Measurements from ENCODE around the gene OR8G1. TPM values are rescaled to one million over a fixed set of nuclear protein-coding genes. Genes with fewer than 3 reads are reported as not detected.

OR8G1 gene
- total RNA-seq: not detected

- Mint-ChIP-seq H3K4me1 (ENCODE audit: low read depth) (no peaks in the 10 kb centered on the region), H3K27me3 (ENCODE audit: low read depth) (no peaks in the 10 kb centered on the region), H3K27ac (no peak within 1 kb of the TSS), H3K36me3 (ENCODE audit: low read depth) (no peaks in the 10 kb centered on the region), H3K9me3 (ENCODE audit: insufficient read depth) (no peaks in the 10 kb centered on the region), H3K4me3 (no peak within 1 kb of the TSS)
- DNase-seq (no peak), ATAC-seq (no peak)
- ChIA-PET CTCF (no interaction called here), POLR2A (no interaction called here)
Observed at GRCh38 chr11:124240621-124241397, at the start of gene OR8G1. Gene OR8G1, plus strand, starts transcription at chr11:124241095. Its CDS starts 8,581 bp downstream, at chr11:124249676.

- Mint-ChIP-seq H3K4me3 (no peak overlapping the region), H3K27me3 (ENCODE audit: low read depth) (peaks cover 13% of the 10 kb centered on the region), H3K27ac (no peak overlapping the region), H3K9me3 (ENCODE audit: insufficient read depth) (no peaks in the 10 kb centered on the region), H3K4me1 (ENCODE audit: low read depth) (no peaks in the 10 kb centered on the region), H3K36me3 (ENCODE audit: low read depth) (no peaks in the 10 kb centered on the region)
- no peak for ATAC-seq
- no peak for DNase-seq
- ChIA-PET POLR2A (interaction anchor here (0.6 kb wide), 1 partner anchor 140 kb away, joined by 3 read pairs; no protein-coding TSS in a partner anchor), CTCF (interaction anchor here (1.2 to 4.3 kb wide), 5 partner anchors 21 to 124 kb away, joined by 3 to 63 read pairs (median 11); partner anchors contain the start of gene VWA5A)
Observed at GRCh38 chr11:124193221-124194010, 47.5 kb upstream of the OR8G1 start.

GRCh38 chr11:124194293-124195188, 46.4 kb upstream of the OR8G1 start:
- ChIA-PET POLR2A (no interaction called here), CTCF (interaction anchor here (0.7 to 4.3 kb wide), 12 partner anchors 15 to 130 kb away, joined by 3 to 63 read pairs (median 4); partner anchors contain the start of gene VWA5A)
- Mint-ChIP-seq H3K4me3 (no peak overlapping the region), H3K9me3 (ENCODE audit: insufficient read depth) (no peaks in the 10 kb centered on the region), H3K4me1 (ENCODE audit: low read depth) (no peaks in the 10 kb centered on the region), H3K27ac (no peak overlapping the region), H3K36me3 (ENCODE audit: low read depth) (no peaks in the 10 kb centered on the region), H3K27me3 (ENCODE audit: low read depth) (peaks cover 13% of the 10 kb centered on the region)
- no peak for DNase-seq
- no peak for ATAC-seq

GRCh38 chr11:124195189-124195734, 45.6 kb upstream of the OR8G1 start:
- H3K4me1 Mint-ChIP-seq (ENCODE audit: low read depth): no peaks in the 10 kb centered on the region
- CTCF ChIA-PET: interaction anchor here (0.8 to 4.3 kb wide), 10 partner anchors 16 to 129 kb away, joined by 3 to 63 read pairs (median 4); partner anchors contain the start of gene VWA5A
- no peak overlapping the region for H3K27ac Mint-ChIP-seq
- no peaks in the 10 kb centered on the region for H3K36me3 Mint-ChIP-seq (ENCODE audit: low read depth)
- DNase-seq: peak; percentile 63
- peak; percentile 88 for ATAC-seq
- no peak overlapping the region for H3K4me3 Mint-ChIP-seq
- H3K27me3 Mint-ChIP-seq (ENCODE audit: low read depth): peaks cover 13% of the 10 kb centered on the region
- H3K9me3 Mint-ChIP-seq (ENCODE audit: insufficient read depth): no peaks in the 10 kb centered on the region
- POLR2A ChIA-PET: no interaction called here

GRCh38 chr11:124197999-124198398, 42.9 kb upstream of the OR8G1 start:
- H3K4me1 Mint-ChIP-seq (ENCODE audit: low read depth): no peaks in the 10 kb centered on the region
- POLR2A ChIA-PET: no interaction called here
- ATAC-seq: no peak
- DNase-seq: no peak
- H3K36me3 Mint-ChIP-seq (ENCODE audit: low read depth): no peaks in the 10 kb centered on the region
- no peak overlapping the region for H3K27ac Mint-ChIP-seq
- H3K4me3 Mint-ChIP-seq: no peak overlapping the region
- H3K27me3 Mint-ChIP-seq (ENCODE audit: low read depth): peaks cover 9% of the 10 kb centered on the region
- H3K9me3 Mint-ChIP-seq (ENCODE audit: insufficient read depth): no peaks in the 10 kb centered on the region
- CTCF ChIA-PET: interaction anchor here (1.5 to 3.0 kb wide), 2 partner anchors 127 to 129 kb away, joined by 10 to 12 read pairs; no protein-coding TSS in a partner anchor

- DNase-seq: no peak
- no peaks in the 10 kb centered on the region for H3K36me3 Mint-ChIP-seq (ENCODE audit: low read depth)
- no peaks in the 10 kb centered on the region for H3K9me3 Mint-ChIP-seq (ENCODE audit: insufficient read depth)
- no peak overlapping the region for H3K27ac Mint-ChIP-seq
- no peaks in the 10 kb centered on the region for H3K4me1 Mint-ChIP-seq (ENCODE audit: low read depth)
- CTCF ChIA-PET: interaction anchor here (1.5 kb wide), 1 partner anchor 128 kb away, joined by 10 read pairs; no protein-coding TSS in a partner anchor
- no peak overlapping the region for H3K4me3 Mint-ChIP-seq
- POLR2A ChIA-PET: no interaction called here
- ATAC-seq: no peak
- peaks cover 4% of the 10 kb centered on the region for H3K27me3 Mint-ChIP-seq (ENCODE audit: low read depth)
Observed at GRCh38 chr11:124198897-124199296, 42.0 kb upstream of the OR8G1 start.

- no peak overlapping the region for H3K27ac Mint-ChIP-seq
- no peaks in the 10 kb centered on the region for H3K4me1 Mint-ChIP-seq (ENCODE audit: low read depth)
- peaks cover 2% of the 10 kb centered on the region for H3K27me3 Mint-ChIP-seq (ENCODE audit: low read depth)
- no peaks in the 10 kb centered on the region for H3K9me3 Mint-ChIP-seq (ENCODE audit: insufficient read depth)
- POLR2A ChIA-PET: no interaction called here
- H3K4me3 Mint-ChIP-seq: no peak overlapping the region
- H3K36me3 Mint-ChIP-seq (ENCODE audit: low read depth): no peaks in the 10 kb centered on the region
- DNase-seq (no peak), ATAC-seq (no peak)
- CTCF ChIA-PET: no interaction called here
Observed at GRCh38 chr11:124199702-124200101, 41.2 kb upstream of the OR8G1 start.

- H3K4me3 Mint-ChIP-seq: no peak overlapping the region
- H3K36me3 Mint-ChIP-seq (ENCODE audit: low read depth): no peaks in the 10 kb centered on the region
- ChIA-PET CTCF (no interaction called here), POLR2A (no interaction called here)
- H3K4me1 Mint-ChIP-seq (ENCODE audit: low read depth): no peaks in the 10 kb centered on the region
- DNase-seq: no peak
- ATAC-seq: no peak
- no peak overlapping the region for H3K27ac Mint-ChIP-seq
- peaks cover 2% of the 10 kb centered on the region for H3K27me3 Mint-ChIP-seq (ENCODE audit: low read depth)
- no peaks in the 10 kb centered on the region for H3K9me3 Mint-ChIP-seq (ENCODE audit: insufficient read depth)
Observed at GRCh38 chr11:124200671-124201070, 40.2 kb upstream of the OR8G1 start.

- ChIA-PET POLR2A (no interaction called here), CTCF (no interaction called here)
- DNase-seq: no peak
- H3K4me1 Mint-ChIP-seq (ENCODE audit: low read depth): no peaks in the 10 kb centered on the region
- H3K4me3 Mint-ChIP-seq: no peak overlapping the region
- ATAC-seq: no peak
- H3K36me3 Mint-ChIP-seq (ENCODE audit: low read depth): no peaks in the 10 kb centered on the region
- H3K27ac Mint-ChIP-seq: no peak overlapping the region
- peaks cover 2% of the 10 kb centered on the region for H3K27me3 Mint-ChIP-seq (ENCODE audit: low read depth)
- no peaks in the 10 kb centered on the region for H3K9me3 Mint-ChIP-seq (ENCODE audit: insufficient read depth)
Observed at GRCh38 chr11:124202951-124203350, 37.9 kb upstream of the OR8G1 start.

- peaks cover 2% of the 10 kb centered on the region for H3K27me3 Mint-ChIP-seq (ENCODE audit: low read depth)
Observed at GRCh38 chr11:124204008-124204407, 36.9 kb upstream of the OR8G1 start.

GRCh38 chr11:124207102-124207792, 33.6 kb upstream of the OR8G1 start:
- ChIA-PET POLR2A (no interaction called here), CTCF (no interaction called here)
- no peak overlapping the region for H3K4me3 Mint-ChIP-seq
- no peaks in the 10 kb centered on the region for H3K9me3 Mint-ChIP-seq (ENCODE audit: insufficient read depth)
- H3K36me3 Mint-ChIP-seq (ENCODE audit: low read depth): no peaks in the 10 kb centered on the region
- H3K4me1 Mint-ChIP-seq (ENCODE audit: low read depth): no peaks in the 10 kb centered on the region
- ATAC-seq (no peak), DNase-seq (no peak)
- H3K27me3 Mint-ChIP-seq (ENCODE audit: low read depth): peaks cover 2% of the 10 kb centered on the region
- H3K27ac Mint-ChIP-seq: no peak overlapping the region

More at GRCh38 chr11:124204008-124204407, 36.9 kb upstream of the OR8G1 start:
- no peaks in the 10 kb centered on the region for H3K36me3 Mint-ChIP-seq (ENCODE audit: low read depth)
- ChIA-PET CTCF (interaction anchor here (1.9 kb wide), 1 partner anchor 133 kb away, joined by 6 read pairs; no protein-coding TSS in a partner anchor), POLR2A (no interaction called here)
- no peaks in the 10 kb centered on the region for H3K9me3 Mint-ChIP-seq (ENCODE audit: insufficient read depth)
- ATAC-seq (no peak), DNase-seq (no peak)
- H3K27ac Mint-ChIP-seq: no peak overlapping the region
- no peak overlapping the region for H3K4me3 Mint-ChIP-seq
- H3K4me1 Mint-ChIP-seq (ENCODE audit: low read depth): no peaks in the 10 kb centered on the region
